ENCODE data around the gene CPT1C.

CPT1C gene

DNA sequence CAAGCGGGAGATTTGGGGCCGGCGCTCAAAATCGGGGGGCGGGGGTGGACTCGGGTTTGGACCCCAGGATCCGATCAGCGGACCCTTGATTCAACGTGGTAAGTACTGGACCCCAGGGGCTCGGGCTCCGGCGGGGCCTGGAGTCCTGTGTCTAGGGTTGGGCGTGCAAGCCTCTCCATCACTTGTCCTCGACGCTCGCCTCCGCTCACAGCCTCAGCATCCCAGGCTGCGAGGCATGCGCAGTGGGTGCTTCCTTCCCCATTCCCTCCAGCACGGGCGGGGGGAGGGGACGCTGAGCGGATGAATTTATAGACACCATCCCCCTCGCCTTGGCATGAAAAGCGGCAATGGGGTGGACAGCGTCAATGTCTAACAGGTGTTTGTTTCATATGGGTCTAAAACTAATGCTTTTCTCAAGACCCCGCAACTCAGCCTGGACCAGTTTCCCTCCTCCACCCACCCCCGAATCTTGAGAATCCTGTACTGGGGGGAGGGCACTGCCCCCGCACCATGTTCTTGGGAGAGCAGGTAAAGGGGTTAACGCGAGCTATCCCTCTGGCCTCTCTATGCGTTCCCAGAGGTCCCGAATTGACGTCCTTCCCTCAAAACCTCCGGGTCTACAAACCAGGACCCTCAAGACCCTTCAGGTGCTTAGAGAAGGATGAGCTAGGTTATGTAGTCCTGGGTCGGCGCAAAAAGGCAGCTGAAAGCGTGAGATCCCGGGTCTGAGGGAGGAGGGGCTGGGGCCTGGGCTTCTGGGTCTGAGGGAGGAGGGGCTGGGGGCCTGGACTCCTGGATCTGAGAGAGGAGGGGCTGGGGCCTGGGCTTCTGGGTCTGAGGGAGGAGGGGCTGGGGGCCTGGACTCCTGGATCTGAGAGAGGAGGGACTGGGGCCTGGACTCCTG, 579 bp downstream of the CPT1C start:
- TF ChIP-seq, protein P1, sequence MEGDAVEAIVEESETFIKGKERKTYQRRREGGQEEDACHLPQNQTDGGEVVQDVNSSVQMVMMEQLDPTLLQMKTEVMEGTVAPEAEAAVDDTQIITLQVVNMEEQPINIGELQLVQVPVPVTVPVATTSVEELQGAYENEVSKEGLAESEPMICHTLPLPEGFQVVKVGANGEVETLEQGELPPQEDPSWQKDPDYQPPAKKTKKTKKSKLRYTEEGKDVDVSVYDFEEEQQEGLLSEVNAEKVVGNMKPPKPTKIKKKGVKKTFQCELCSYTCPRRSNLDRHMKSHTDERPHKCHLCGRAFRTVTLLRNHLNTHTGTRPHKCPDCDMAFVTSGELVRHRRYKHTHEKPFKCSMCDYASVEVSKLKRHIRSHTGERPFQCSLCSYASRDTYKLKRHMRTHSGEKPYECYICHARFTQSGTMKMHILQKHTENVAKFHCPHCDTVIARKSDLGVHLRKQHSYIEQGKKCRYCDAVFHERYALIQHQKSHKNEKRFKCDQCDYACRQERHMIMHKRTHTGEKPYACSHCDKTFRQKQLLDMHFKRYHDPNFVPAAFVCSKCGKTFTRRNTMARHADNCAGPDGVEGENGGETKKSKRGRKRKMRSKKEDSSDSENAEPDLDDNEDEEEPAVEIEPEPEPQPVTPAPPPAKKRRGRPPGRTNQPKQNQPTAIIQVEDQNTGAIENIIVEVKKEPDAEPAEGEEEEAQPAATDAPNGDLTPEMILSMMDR (IDR thresholded peaks at IDR 0.05): no peak

- TF ChIP-seq, protein P1 (IDR thresholded peaks at IDR 0.05): no peak
Observed at GRCh38 chr19:49692147-49692506, 1.2 kb downstream of the CPT1C start.

DNA sequence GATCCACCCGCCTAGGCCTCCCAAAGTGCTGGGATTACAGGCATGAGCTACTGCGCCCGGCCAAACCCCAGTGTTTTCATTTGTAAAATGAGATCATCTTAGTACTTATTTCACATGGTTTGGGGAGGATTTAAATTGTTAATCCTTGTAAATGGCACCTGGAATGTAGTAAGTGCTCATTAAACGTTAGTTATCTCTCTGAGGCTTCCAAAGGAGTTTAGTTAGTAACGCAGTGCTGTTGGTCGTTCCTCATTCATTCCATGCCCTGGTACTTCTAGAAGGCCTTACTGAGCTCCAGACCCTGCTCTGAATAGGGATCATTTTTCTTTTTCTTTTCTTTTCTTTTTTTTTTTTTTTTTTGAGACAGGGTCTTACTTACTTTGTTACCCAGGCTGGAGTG, 5.2 kb downstream of the CPT1C start:
- TF ChIP-seq, protein P1 (IDR thresholded peaks at IDR 0.05): no peak

DNA sequence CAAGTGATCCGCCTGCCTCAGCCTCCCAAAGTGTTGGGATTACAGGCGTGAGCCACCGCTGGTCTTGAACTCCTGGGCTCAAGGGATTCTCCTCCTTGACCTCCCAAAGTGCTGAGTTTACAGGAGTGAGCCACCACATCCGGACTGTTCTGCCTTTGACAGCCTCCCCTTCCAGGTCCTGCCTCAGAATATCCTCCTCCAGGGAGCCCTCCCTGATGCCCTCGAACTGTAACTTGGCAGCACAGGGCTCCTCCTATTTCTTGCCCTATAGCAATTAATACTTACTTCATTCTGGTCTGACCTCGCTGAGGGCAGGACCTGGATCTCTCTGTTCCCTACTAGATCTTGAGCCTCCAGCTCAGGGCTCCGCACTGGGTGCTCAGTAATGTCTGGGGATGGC, 5.9 kb downstream of the CPT1C start:
- TF ChIP-seq, protein P1 (IDR thresholded peaks at IDR 0.05): no peak

- TF ChIP-seq, protein P1 (IDR thresholded peaks at IDR 0.05): no peak
Observed at GRCh38 chr19:49699364-49699763, 8.4 kb downstream of the CPT1C start.

- TF ChIP-seq, protein P1 (IDR thresholded peaks at IDR 0.05): no peak
Observed at GRCh38 chr19:49700563-49700962, 9.6 kb downstream of the CPT1C start.

DNA sequence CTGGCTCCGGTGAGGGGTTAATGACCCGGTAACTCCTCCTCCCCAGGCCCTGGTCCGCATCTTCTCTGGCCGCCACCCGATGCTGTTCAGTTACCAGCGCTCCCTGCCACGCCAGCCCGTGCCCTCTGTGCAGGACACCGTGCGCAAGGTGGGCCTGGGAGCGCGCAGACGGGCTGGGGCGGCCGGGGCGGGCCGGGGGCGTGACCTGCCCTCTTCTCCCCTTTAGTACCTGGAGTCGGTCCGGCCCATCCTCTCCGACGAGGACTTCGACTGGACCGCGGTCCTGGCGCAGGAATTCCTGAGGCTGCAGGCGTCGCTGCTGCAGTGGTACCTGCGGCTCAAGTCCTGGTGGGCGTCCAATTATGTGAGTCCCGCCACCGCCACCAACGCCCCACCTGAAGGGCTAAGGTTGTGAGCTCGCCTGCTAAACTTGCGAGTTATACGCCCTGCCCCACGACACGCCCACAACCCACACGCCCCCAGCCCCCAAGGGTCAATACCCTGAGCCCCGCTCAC, 10.4 kb downstream of the CPT1C start:
- TF ChIP-seq, protein P1 (IDR thresholded peaks at IDR 0.05): no peak
